Activated CD4-positive, alpha-beta T cell treated with anti-CD3 and anti-CD28 coated beads, Interleukin-2, amount 10 ng/mL, durations not matched to agents 24 days and 14 days (primary cell): ENCODE results near the gene ROBO2. TPM values are rescaled to one million over a fixed set of nuclear protein-coding genes. Genes with fewer than 3 reads are reported as not detected.

Experiments
- DNase-seq: peaks from one replicate; pipeline ENCODE4 v3.0.0; 2022
- H3K27ac Mint-ChIP-seq: one replicate; pipeline ENCODE4 v1.8.0; 2022; ENCODE audit warnings: mild to moderate bottlenecking, mixed read lengths
- H3K27me3 Mint-ChIP-seq: one replicate; pipeline ENCODE4 v1.8.0; 2022; ENCODE audit warnings: mixed read lengths
- H3K36me3 Mint-ChIP-seq: one replicate; pipeline ENCODE4 v1.8.0; 2022; ENCODE audit warnings: low read depth, mild to moderate bottlenecking, mixed read lengths
- H3K4me1 Mint-ChIP-seq: one replicate; pipeline ENCODE4 v1.8.0; 2021; ENCODE audit warnings: mixed read lengths
- H3K4me3 Mint-ChIP-seq: one replicate; pipeline ENCODE4 v1.8.0; 2022; ENCODE audit warnings: mild to moderate bottlenecking, moderate library complexity, mixed read lengths
- H3K9me3 Mint-ChIP-seq: one replicate; pipeline ENCODE4 v1.8.0; 2021; ENCODE audit warnings: mixed read lengths
- intact Hi-C: fragments of 100-400 bp; cut with micrococcal nuclease; formaldehyde crosslinking; loops from one replicate; pipeline ENCODE4 v1.15.1; 2023
- total RNA-seq: library from RNA; stranded (reverse); gene quantifications from 2 replicates; pipeline ENCODE4 v1.2.3, GENCODE V29; 2022

The ROBO2 gene
- total RNA-seq, 1 donor from 2014 or later: not detected

GRCh38 chr3:77191640-77192039, 151.7 kb downstream of the ROBO2 start:
- no peaks in the 10 kb centered on the region for H3K27me3 Mint-ChIP-seq
- no peaks in the 10 kb centered on the region for H3K36me3 Mint-ChIP-seq
- intact Hi-C loops: no loop called here
- no peak for DNase-seq
- H3K4me1 Mint-ChIP-seq: no peaks in the 10 kb centered on the region
- no peak overlapping the region for H3K27ac Mint-ChIP-seq
- no peaks in the 10 kb centered on the region for H3K9me3 Mint-ChIP-seq
- no peak overlapping the region for H3K4me3 Mint-ChIP-seq

- H3K27ac Mint-ChIP-seq: no peak overlapping the region
- intact Hi-C loops: no loop called here
- no peaks in the 10 kb centered on the region for H3K36me3 Mint-ChIP-seq
- H3K4me3 Mint-ChIP-seq: no peak overlapping the region
- no peak for DNase-seq
- no peaks in the 10 kb centered on the region for H3K27me3 Mint-ChIP-seq
- no peaks in the 10 kb centered on the region for H3K4me1 Mint-ChIP-seq
- no peaks in the 10 kb centered on the region for H3K9me3 Mint-ChIP-seq
These were observed 156.1 kb downstream of the ROBO2 start for GRCh38 chr3:77195766-77196545.

- Mint-ChIP-seq H3K27ac (no peak overlapping the region), H3K4me3 (no peak overlapping the region), H3K36me3 (no peaks in the 10 kb centered on the region), H3K4me1 (no peaks in the 10 kb centered on the region), H3K27me3 (no peaks in the 10 kb centered on the region), H3K9me3 (no peaks in the 10 kb centered on the region)
- intact Hi-C loops: no loop called here
- DNase-seq: no peak
These were observed 157.5 kb downstream of the ROBO2 start for GRCh38 chr3:77197408-77197807.

GRCh38 chr3:77203851-77204250, 164.0 kb downstream of the ROBO2 start:
- Mint-ChIP-seq H3K4me1 (no peaks in the 10 kb centered on the region), H3K4me3 (no peak overlapping the region), H3K27me3 (no peaks in the 10 kb centered on the region), H3K36me3 (no peaks in the 10 kb centered on the region), H3K9me3 (no peaks in the 10 kb centered on the region), H3K27ac (no peak overlapping the region)
- DNase-seq: no peak
- intact Hi-C loops: no loop called here

GRCh38 chr3:77204788-77205187, 164.9 kb downstream of the ROBO2 start:
- intact Hi-C loops: no loop called here
- Mint-ChIP-seq H3K4me1 (no peaks in the 10 kb centered on the region), H3K36me3 (no peaks in the 10 kb centered on the region), H3K27ac (no peak overlapping the region), H3K4me3 (no peak overlapping the region), H3K9me3 (no peaks in the 10 kb centered on the region), H3K27me3 (no peaks in the 10 kb centered on the region)
- no peak for DNase-seq

GRCh38 chr3:77207753-77208152, 167.9 kb downstream of the ROBO2 start:
- intact Hi-C loops: no loop called here
- Mint-ChIP-seq H3K4me1 (no peaks in the 10 kb centered on the region), H3K36me3 (no peaks in the 10 kb centered on the region), H3K9me3 (peaks cover 3% of the 10 kb centered on the region), H3K4me3 (no peak overlapping the region), H3K27ac (no peak overlapping the region), H3K27me3 (no peaks in the 10 kb centered on the region)
- no peak for DNase-seq

- no peak for DNase-seq
- Mint-ChIP-seq H3K36me3 (no peaks in the 10 kb centered on the region), H3K4me3 (no peak overlapping the region), H3K27ac (no peak overlapping the region), H3K27me3 (no peaks in the 10 kb centered on the region), H3K4me1 (no peaks in the 10 kb centered on the region), H3K9me3 (no peaks in the 10 kb centered on the region)
- intact Hi-C loops: no loop called here
These were observed 182.8 kb downstream of the ROBO2 start for GRCh38 chr3:77222701-77223100.

GRCh38 chr3:77227567-77227966, 187.7 kb downstream of the ROBO2 start:
- no peaks in the 10 kb centered on the region for H3K4me1 Mint-ChIP-seq
- no peak for DNase-seq
- no peaks in the 10 kb centered on the region for H3K27me3 Mint-ChIP-seq
- no peaks in the 10 kb centered on the region for H3K9me3 Mint-ChIP-seq
- no peak overlapping the region for H3K27ac Mint-ChIP-seq
- intact Hi-C loops: no loop called here
- H3K4me3 Mint-ChIP-seq: no peak overlapping the region
- no peaks in the 10 kb centered on the region for H3K36me3 Mint-ChIP-seq

- no peaks in the 10 kb centered on the region for H3K27me3 Mint-ChIP-seq
- H3K9me3 Mint-ChIP-seq: no peaks in the 10 kb centered on the region
- no peak overlapping the region for H3K27ac Mint-ChIP-seq
- no peak overlapping the region for H3K4me3 Mint-ChIP-seq
- no peak for DNase-seq
- H3K36me3 Mint-ChIP-seq: no peaks in the 10 kb centered on the region
- H3K4me1 Mint-ChIP-seq: no peaks in the 10 kb centered on the region
- intact Hi-C loops: no loop called here
These were observed 192.7 kb downstream of the ROBO2 start for GRCh38 chr3:77232557-77232956.

- H3K27ac Mint-ChIP-seq: no peak overlapping the region
- no peaks in the 10 kb centered on the region for H3K4me1 Mint-ChIP-seq
- no peaks in the 10 kb centered on the region for H3K9me3 Mint-ChIP-seq
- no peak overlapping the region for H3K4me3 Mint-ChIP-seq
- H3K27me3 Mint-ChIP-seq: no peaks in the 10 kb centered on the region
- no peaks in the 10 kb centered on the region for H3K36me3 Mint-ChIP-seq
- DNase-seq: no peak
- intact Hi-C loops: no loop called here
These were observed 194.1 kb downstream of the ROBO2 start for GRCh38 chr3:77234004-77234403.

GRCh38 chr3:77236118-77236517, 196.2 kb downstream of the ROBO2 start:
- no peak overlapping the region for H3K4me3 Mint-ChIP-seq
- H3K36me3 Mint-ChIP-seq: no peaks in the 10 kb centered on the region
- H3K27me3 Mint-ChIP-seq: no peaks in the 10 kb centered on the region
- H3K4me1 Mint-ChIP-seq: no peaks in the 10 kb centered on the region
- no peak for DNase-seq
- H3K9me3 Mint-ChIP-seq: no peaks in the 10 kb centered on the region
- intact Hi-C loops: no loop called here
- no peak overlapping the region for H3K27ac Mint-ChIP-seq

- no peaks in the 10 kb centered on the region for H3K27me3 Mint-ChIP-seq
These were observed 200.3 kb downstream of the ROBO2 start for GRCh38 chr3:77240072-77240650.

GRCh38 chr3:77242371-77242770, 202.5 kb downstream of the ROBO2 start:
- no peak overlapping the region for H3K4me3 Mint-ChIP-seq
- peaks cover 4% of the 10 kb centered on the region for H3K9me3 Mint-ChIP-seq
- H3K27ac Mint-ChIP-seq: no peak overlapping the region
- H3K4me1 Mint-ChIP-seq: no peaks in the 10 kb centered on the region
- intact Hi-C loops: no loop called here
- H3K27me3 Mint-ChIP-seq: no peaks in the 10 kb centered on the region
- DNase-seq: no peak
- H3K36me3 Mint-ChIP-seq: no peaks in the 10 kb centered on the region

More at GRCh38 chr3:77240072-77240650, 200.3 kb downstream of the ROBO2 start:
- Mint-ChIP-seq H3K4me1 (no peaks in the 10 kb centered on the region), H3K27ac (no peak overlapping the region), H3K4me3 (no peak overlapping the region), H3K9me3 (no peaks in the 10 kb centered on the region), H3K36me3 (no peaks in the 10 kb centered on the region)
- DNase-seq: no peak
- intact Hi-C loops: no loop called here

- Mint-ChIP-seq H3K36me3 (no peaks in the 10 kb centered on the region), H3K4me3 (no peak overlapping the region), H3K27me3 (no peaks in the 10 kb centered on the region), H3K9me3 (peaks cover 4% of the 10 kb centered on the region), H3K27ac (no peak overlapping the region), H3K4me1 (no peaks in the 10 kb centered on the region)
- DNase-seq: no peak
- intact Hi-C loops: no loop called here
These were observed 205.1 kb downstream of the ROBO2 start for GRCh38 chr3:77244981-77245380.

GRCh38 chr3:77247061-77247460, 207.2 kb downstream of the ROBO2 start:
- Mint-ChIP-seq H3K27me3 (no peaks in the 10 kb centered on the region), H3K4me3 (no peak overlapping the region), H3K36me3 (no peaks in the 10 kb centered on the region), H3K27ac (no peak overlapping the region), H3K4me1 (no peaks in the 10 kb centered on the region), H3K9me3 (peaks cover 4% of the 10 kb centered on the region)
- intact Hi-C loops: no loop called here
- no peak for DNase-seq
